Measurements from ENCODE around the gene CHRDL2. TPM values are rescaled to one million over a fixed set of nuclear protein-coding genes. Genes with fewer than 3 reads are reported as not detected.

The CHRDL2 gene, protein sequence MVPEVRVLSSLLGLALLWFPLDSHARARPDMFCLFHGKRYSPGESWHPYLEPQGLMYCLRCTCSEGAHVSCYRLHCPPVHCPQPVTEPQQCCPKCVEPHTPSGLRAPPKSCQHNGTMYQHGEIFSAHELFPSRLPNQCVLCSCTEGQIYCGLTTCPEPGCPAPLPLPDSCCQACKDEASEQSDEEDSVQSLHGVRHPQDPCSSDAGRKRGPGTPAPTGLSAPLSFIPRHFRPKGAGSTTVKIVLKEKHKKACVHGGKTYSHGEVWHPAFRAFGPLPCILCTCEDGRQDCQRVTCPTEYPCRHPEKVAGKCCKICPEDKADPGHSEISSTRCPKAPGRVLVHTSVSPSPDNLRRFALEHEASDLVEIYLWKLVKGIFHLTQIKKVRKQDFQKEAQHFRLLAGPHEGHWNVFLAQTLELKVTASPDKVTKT
- 0.16 TPM in 1 of 2 replicates, not detected in the other for total RNA-seq

DNA sequence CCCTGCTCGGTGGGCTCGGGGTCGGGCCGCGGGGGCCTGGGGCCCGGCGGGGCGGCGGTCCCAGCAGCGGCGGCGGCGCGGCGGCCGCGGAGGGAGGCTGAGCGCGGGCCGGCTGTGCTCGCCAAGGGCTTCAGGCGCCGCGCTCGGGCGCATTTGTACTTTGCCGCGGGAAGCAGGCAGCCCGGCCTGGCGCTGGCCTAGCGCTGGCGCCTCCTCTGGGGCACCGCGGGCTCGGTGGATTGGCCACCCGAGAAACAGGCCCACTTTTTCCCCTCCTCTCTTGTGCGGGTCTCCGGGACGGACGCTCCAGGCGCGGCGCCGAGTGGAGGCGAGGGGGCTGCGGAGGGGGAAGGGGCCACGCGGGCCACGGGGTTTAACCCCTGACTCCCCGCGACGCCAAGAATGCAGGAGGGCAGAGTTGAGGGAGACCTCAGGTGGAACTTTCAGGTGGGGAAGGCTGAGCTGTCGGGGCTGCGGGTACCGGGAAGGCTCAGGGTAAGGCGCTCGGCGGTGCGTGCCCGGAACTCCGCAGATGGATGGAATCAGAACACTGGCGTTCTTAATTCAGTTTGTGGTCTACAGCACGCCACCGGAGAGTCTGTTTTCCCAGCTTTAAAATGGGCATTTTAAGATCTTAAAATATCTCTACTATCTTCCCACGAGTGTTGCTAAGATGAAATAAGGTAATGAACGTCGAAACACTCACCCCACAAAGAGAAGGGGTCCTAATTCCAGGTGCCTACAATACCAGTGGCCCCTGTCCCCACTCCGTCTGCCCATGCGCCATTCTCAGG, at the start of gene CHRDL2:
Gene CHRDL2 (minus strand): TSS at position 126 of the 794 bp plus-strand sequence. CDS start 538 bp downstream, outside the sequence.

DNA sequence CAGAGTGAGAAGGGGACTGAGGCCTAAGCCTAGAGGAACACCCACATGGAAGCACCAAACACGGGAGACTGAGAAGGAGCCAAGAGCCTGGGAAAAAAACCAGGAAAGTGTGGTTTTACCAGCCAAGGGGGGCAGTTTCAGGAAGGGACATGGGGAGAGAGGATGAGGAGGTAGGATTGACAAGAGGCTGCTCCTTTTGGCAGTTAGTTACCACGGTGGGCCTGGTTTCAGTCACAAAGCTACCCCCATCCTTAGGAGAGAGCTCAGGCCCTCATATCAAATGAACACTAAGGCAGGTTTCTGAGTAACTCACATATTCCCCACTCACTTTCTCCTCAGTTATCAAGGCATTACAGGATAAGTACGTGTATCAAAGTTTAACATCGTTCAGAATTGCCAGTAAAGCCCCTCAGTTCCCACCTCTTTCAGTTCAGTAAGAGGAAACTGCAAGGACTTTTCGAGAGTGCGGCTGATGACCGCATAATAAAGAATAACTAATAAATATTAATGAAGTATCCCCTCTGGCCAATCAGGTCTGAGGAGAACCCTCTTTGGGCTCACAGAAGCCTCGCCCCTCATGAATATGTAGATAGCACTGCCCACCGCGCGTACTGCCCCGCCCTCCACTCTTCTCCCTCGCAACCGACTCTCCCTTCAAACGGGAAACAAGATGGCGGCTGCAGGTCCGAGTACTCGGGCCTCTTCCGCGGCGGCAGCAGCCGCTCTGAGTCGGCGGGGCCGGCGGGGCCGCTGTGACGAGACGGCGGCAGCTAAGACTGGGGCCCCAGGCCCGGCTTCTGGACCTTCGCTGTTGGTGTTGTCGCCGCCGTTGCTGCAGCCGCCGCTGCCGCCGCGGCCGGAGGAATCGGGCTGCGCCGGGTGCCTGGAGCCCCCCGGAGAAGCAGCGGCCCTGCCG, 17.2 kb upstream of the CHRDL2 start, which contains the start of gene RNF169:
Gene RNF169 (plus strand): TSS at position 639 of the 916 bp plus-strand sequence. CDS start 32 bp downstream, at position 671.

Small RNA genes lying within 50 kb of the gene (small RNA-seq; reads per million reads assigned to genes)
- gene MIR4696 = not detected
- gene RANP3 = not detected
- gene RN7SKP297 = not detected

Other genes with a start within 250 kb of the CHRDL2 start
- gene LIPT2, start 237.7 kb downstream of the CHRDL2 start, total RNA-seq = 1.7 and 2.6 TPM in 2 replicates
- gene POLD3, start 138.8 kb downstream of the CHRDL2 start, total RNA-seq = 9.6 TPM in 2 replicates
- 32.3 and 35.4 TPM in 2 replicates for gene RNF169, start 17.4 kb upstream of the CHRDL2 start, total RNA-seq
- 13.5 and 22.7 TPM in 2 replicates for gene XRRA1, start 217.7 kb upstream of the CHRDL2 start, total RNA-seq
- gene SPCS2, start 217.8 kb upstream of the CHRDL2 start, total RNA-seq = 10.2 and 35.2 TPM in 2 replicates

Data from hair follicle dermal papilla cell (primary cell).